T-helper 1 cell treated with Interleukin-12 subunit alpha and Interleukin-12 subunit beta and Interleukin-4 antibody, amounts not matched to agents 30 ng/mL and 1 ng/mL, for 36 hours (primary cell): ENCODE data around the gene COPS9. TPM values are rescaled to one million over a fixed set of nuclear protein-coding genes. Genes with fewer than 3 reads are reported as not detected.

Experiments
- intact Hi-C: fragments of 100-400 bp; cut with micrococcal nuclease; formaldehyde crosslinking; loops from one replicate; pipeline ENCODE4 v1.15.1; 2024
- total RNA-seq: library from RNA; stranded (reverse); gene quantifications from 2 replicates; pipeline ENCODE4 v1.2.3, GENCODE V29; 2022

Gene COPS9
- total RNA-seq, 1 donor from 2014 or later = 111 TPM

DNA sequence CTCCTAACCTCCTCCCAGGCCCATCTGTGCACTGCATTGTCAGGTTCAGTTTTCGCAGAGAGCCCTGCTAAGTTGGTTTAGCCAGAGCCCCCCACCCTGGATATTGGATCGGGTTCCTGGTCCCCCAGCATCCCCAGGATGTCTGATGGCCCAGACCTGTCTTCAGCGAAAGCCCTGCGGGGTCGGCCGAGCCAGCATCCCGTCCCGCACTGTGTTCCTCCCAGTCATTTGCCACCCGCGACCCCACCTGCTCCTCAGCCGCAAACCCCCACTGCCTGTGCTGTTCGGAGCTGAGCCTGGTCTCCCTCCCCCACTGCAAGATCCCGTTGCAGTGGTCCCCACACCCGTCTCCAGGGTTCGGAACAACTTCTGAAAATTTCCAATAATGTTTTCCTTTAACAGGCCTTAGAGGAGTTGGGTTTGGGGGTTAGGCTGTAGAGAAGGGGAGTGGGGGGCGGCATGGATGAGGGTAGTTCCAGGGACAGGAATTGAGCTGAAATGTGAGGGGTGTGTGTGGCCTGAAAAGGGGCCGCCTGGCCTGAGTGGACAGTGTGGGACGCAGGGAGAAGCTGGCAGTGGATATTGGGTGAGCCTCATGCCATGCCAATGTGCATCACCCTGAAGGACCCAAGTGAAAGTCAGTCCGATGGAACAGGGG, 1.6 kb upstream of the COPS9 start:
- intact Hi-C loops = loop anchor here (5.0 kb wide), 4 partner anchors 300 to 1500 kb away; partner anchors contain the start of genes ATG4B, GPC1, RNPEPL1 and THAP4

DNA sequence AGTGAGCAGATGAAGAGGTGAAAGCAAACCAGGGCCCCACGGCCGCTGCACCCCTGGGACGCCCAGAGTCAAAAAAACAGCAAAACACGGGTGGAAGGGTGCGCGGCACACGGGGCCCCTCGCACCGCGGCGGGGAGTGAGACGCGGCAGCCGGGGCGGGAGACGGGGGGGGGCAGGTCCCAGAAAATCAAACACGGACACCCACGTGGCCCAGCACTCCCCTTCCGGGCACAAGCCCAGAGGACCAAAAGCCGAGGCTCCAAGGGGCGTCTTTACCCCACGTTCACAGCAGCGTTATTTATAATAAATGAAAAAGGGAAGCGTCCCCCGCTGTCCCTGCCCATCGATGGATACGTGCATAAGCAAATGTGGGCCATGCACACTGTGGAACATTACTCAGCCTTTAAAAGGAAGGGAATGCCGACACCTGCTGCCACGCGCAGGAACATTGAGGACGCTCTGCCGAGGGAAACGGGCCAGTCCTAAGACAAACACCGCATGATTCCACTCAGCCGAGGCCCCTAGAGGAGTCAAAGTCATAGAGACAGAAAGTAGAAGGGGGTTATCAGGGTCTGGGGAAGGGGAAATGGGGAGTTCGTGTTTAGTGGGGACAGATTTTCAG, 677 bp upstream of the COPS9 start:
- intact Hi-C loops = loop anchor here (1.0 to 5.0 kb wide), 6 partner anchors 111 to 1501 kb away; partner anchors contain the start of genes ATG4B, GPC1, HDAC4 and NDUFA10

GRCh38 chr2:240135706-240136012, 446 bp downstream of the COPS9 start:
- intact Hi-C loops = loop anchor here (1.0 to 5.0 kb wide), 6 partner anchors 110 to 1502 kb away; partner anchors contain the start of genes ATG4B, GPC1, HDAC4 and NDUFA10

DNA sequence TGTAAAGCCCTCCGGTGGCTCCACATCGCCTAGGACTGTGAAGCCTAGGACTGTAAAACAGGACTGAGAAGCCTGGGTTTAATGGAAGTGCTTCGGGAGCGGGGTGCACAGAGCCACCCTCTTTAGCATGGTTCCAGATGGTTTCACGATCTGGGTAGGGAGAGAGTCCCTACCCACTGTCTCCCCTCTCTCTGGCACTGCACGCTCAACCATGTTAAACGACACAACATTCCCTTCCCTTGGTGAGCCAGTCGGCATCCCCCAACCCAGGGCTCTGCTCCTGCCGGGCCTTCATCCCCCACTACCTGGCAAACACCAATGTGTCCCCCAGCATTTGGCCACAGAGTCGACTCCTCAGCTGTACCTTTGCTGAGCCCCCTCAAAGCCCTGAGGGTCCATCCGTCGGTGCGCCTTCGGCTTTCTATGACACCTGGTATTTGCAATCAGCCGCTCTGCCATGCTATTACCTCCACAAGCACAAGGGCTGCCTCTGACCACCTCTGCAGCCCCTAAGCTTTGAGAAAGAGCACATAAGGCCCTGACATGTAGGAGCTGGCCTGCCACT, 1.1 kb downstream of the COPS9 start:
- intact Hi-C loops = loop anchor here (5.0 kb wide), 4 partner anchors 302 to 1502 kb away; partner anchors contain the start of genes ATG4B, GPC1, RNPEPL1 and THAP4

- intact Hi-C loops = no loop called here
Measured at GRCh38 chr2:240134466-240134865, 1.6 kb downstream of the COPS9 start.

DNA sequence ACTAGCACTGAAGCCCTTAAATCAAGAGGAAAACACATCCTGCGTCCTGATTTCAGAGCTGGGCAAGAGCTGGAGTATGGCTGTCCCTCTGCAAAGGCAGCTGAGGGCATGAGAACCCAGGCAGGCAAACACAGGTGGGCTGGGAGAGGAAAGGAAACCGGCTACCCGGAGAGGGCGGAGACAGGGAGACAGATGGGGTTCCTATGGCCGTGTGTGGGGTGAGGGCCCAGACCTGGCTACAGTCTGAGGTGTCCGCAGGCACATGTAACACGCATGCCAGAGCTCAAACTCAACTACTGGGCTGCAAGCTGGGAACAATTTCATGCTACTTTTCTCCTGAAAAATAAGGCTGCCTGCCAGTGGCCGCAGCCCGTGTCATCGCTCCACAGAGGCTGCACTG, 2.7 kb downstream of the COPS9 start:
- intact Hi-C loops = no loop called here

DNA sequence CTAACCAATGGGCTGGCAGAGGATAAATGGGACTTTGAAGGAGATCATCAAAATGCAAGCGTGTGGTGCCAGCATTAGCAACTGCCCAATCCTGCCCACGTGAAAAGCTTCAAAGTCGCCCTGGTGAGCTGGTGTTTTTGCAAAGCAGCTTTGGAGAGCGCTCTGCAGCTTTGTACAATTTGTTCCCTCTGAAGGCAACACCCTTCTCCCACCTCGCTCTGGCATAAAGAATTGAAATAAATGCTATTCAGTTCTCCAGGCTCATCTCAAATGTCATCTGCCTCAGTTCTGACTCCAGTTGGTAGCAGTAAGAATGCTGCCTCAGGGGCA, 3.5 kb downstream of the COPS9 start:
- intact Hi-C loops = no loop called here

DNA sequence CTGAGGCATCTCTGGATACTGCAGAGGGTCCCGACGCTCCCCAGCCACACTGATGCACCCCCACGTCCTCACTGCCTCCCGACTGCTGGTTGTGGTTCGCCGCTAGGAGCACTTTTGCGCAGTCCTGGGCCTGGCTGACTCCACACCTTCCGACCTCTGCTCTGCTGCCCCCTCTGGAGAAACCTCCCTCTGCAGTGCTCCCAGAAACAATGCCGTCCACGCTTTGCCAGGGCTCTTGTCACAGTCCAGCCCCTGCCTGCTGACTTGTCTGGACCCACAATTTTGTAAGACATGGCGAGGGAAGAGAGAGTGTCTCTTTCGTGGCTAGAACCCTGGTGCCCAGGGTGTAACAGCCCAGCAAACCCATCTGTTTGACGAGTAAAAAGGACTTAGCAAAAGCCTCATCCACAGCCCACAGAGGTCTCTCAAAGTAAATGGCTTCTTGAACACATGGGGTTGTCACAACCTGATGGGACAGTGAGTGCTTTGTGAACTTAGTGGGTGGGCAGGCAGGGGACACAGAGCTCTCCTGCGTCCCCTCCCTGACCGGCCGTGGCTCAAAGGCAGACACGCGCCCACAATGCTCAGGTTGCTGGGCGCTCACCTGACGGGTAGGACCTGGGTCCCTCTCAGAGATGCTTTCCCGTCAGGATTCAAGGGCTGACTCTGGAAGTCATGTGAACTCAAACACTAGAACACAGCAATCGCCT, 4.0 kb downstream of the COPS9 start:
- intact Hi-C loops = no loop called here

- intact Hi-C loops = no loop called here
Measured at GRCh38 chr2:240131296-240131695, 4.8 kb downstream of the COPS9 start.

DNA sequence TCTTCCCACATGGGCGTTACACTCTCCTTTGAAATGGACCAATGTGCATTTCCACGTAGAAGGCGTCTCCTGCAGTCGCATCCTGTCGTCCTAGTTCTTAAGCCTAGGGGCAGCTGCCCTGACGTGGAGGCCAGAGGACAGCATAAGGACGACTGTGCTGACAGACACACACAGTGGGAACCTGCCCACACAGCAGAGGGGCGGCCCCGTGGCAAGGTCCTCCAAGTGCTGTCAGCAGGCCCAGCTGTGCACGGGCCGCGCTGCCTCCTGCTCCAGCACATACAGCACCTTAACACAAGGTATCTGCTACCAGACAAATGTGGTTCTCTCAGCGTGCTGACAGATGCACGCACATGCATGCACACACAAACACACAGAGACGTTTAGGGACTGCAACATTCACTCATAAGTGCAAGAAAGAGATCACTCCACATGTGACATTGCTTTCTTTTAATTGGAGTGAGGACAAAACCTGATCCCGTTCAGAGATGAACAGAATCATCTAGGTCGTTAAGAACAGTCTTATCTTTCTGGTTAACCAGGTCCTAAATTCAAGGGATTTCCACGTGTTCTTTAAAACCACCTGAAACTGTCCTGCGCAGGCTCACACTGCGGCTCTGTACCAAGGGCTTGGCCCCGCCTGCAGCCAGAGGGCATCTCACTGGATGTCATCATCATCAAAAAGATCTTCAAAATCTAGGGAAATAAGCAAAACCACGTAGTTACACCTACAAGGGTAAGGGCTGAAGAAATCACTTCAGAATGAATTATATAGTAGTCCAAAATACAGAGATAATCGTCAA, 5.5 kb downstream of the COPS9 start:
- intact Hi-C loops = no loop called here

DNA sequence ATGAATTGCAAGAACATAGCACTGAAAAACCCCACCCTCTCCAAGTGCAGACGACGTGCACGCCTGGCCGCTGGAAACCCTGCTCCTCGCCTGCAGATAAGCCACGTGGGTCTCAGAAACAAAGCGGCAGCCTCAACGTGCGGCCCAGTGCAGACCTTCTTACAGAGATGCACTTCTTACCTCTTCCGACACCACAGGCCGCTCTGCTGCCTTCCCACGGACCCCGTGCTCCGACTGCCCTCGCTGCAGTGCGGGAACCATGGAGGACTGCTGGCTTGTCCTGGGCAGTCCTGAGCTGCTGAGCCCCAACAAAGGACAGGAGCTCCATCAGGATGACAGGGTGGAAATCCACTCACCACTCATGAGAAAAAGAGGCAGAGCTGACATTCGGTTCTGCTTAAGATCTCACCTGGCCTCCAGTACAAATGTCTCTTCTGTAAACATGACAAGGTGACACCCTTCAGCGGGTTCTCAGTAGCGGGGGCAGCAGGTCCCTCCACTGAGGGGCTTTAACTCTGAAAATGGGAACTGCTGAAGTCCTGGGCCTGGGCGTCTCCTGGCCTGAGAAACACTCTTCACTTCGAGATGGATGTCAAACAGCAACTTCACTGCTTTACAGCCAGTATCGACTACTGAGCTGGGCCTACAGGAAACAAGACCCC, 6.2 kb downstream of the COPS9 start:
- intact Hi-C loops = no loop called here

DNA sequence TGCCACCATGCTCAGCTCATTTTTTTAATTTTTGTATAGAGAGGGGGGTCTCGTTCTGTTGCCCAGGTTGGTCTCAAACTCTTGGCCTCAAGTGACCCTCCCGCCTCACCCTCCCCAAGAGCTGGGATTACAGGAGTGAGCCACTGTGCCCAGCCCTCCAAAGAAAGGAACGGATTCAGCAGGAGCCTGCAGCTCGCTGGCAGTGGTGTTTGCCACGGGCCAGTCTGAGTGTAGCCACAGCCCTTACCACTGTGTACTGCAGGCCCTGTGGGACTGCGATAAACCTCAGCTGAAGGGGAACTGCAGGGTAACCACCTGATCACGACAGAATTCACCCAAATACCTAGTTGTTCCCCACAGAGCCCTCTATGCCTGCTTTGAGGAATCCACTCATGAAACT, 6.8 kb downstream of the COPS9 start:
- intact Hi-C loops = no loop called here

- intact Hi-C loops = no loop called here
Measured at GRCh38 chr2:240128608-240129145, 7.4 kb downstream of the COPS9 start.

- intact Hi-C loops = no loop called here
Measured at GRCh38 chr2:240127911-240128607, 8.0 kb downstream of the COPS9 start.

DNA sequence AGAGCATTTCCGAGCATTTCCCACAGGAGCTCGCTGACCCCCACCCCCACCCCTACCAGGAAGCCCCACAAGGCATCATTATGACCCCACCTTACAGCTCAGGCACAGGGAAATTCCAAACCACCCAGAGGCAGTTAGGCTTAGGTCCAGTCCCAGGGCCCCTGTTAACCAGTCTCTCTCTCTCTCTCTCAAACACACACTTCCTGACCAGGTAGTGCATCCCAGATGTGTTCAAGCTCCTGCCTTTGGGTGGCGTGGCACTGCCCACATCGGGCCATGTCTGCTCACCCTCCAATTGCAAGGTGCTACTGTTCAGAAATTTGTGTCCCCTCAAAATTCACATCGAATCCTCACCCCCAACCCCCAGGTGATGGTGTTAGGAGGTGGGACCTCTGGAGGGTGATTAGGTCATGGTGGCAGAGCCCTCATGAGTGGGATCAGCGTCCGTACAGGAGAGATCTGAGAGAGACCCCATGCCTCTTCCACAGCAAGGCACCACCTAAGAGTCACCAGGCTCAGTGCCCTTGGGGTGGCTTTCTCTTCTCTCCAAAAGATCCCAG, 8.8 kb downstream of the COPS9 start:
- intact Hi-C loops = no loop called here

DNA sequence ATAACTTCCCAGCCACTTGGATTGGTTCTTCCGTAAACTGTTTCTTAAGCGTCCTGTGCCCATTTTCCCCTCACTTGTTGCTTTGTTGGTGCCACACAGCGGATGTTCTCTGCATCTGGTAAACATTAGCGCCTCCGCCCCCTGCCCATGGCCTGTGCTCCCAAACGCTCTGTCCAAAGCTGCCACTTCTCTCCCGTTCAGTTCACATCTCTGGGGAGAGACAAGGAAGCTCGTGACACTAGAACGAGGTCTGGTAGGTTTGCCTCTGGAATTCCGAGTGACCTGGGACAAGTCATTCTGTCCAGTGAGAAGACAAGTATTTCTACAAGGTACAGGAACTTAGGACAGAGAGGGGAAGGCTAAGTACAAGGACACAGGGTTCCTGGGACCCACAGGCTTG, 9.4 kb downstream of the COPS9 start:
- intact Hi-C loops = no loop called here

GRCh38 chr2:240125742-240126141, 10.4 kb downstream of the COPS9 start:
- intact Hi-C loops = no loop called here

- intact Hi-C loops = no loop called here
Measured at GRCh38 chr2:240124651-240125030, 11.5 kb downstream of the COPS9 start.

- intact Hi-C loops = no loop called here
Measured at GRCh38 chr2:240123821-240124650, 12.1 kb downstream of the COPS9 start.
